SK-N-SH (cell line): ENCODE measurements around the gene CACNA1D. TPM values are rescaled to one million over a fixed set of nuclear protein-coding genes. Genes with fewer than 3 reads are reported as not detected.
A peak's percentile ranks its signal among the peaks of the same experiment; 100 is the strongest.

Experiments used
- CTCF ChIA-PET: fragments of 300-600, 350-600 bp; formaldehyde crosslinking; extraction: SDS; loops from one replicate; lab custom pipeline; 2021; lab: Yijun Ruan, JAX
- POLR2A ChIA-PET: fragments of 350-600 bp; sonication (Branson Sonifier 250); formaldehyde crosslinking; extraction: SDS; loops from one replicate; lab custom pipeline; 2020; ENCODE audit warnings: antibody characterized with exemption, inconsistent platforms; lab: Yijun Ruan, JAX
- DNase-seq: peaks from one replicate; pipeline ENCODE4 v3.0.0; 2012
- H2AFZ ChIP-seq: fragments of 200-600 bp; sonication (generic); 2 replicates; pipeline ENCODE4 v1.8.1; 2016; ENCODE audit warnings: antibody characterized with exemption, mild to moderate bottlenecking, low read depth
- H3F3A ChIP-seq: fragments of 200-600 bp; sonication (generic); replicated peaks from 2 replicates; pipeline ENCODE3; 2016; ENCODE audit warnings: antibody characterized with exemption, mild to moderate bottlenecking; ENCODE audit not compliant: insufficient read depth
- H3K27ac ChIP-seq, 2 experiments: fragments of 200-500 bp in 1 of 2; fragments of 200-600 bp in 1 of 2; sonication (Bioruptor generic) in 1 of 2; sonication (generic), shearing (Covaris generic) in 1 of 2; 2 replicates each; pipeline versions ENCODE4 v1.5.1 to v1.6.1; 2014 to 2016; ENCODE audit warnings: low read depth in 2 of 2, inconsistent platforms in 1 of 2, low read length in 1 of 2, mild to moderate bottlenecking in 1 of 2, mixed read lengths in 1 of 2
- H3K27me3 ChIP-seq: fragments of 200-600 bp; sonication (generic), shearing (Covaris generic); 2 replicates; pipeline ENCODE4 v1.6.1; 2016; ENCODE audit warnings: mixed run types; ENCODE audit not compliant: insufficient read depth
- H3K36me3 ChIP-seq, 2 experiments: fragments of 200-500 bp in 1 of 2; fragments of 200-600 bp in 1 of 2; sonication (Bioruptor generic) in 1 of 2; sonication (generic) in 1 of 2; replicated peaks in 1 of 2; 2 replicates each; pipeline versions ENCODE3 to v1.5.1; 2014 to 2016; ENCODE audit warnings: low read length in 1 of 2, mild to moderate bottlenecking in 1 of 2; ENCODE audit not compliant: insufficient read depth in 2 of 2, control insufficient read depth in 1 of 2
- H3K4me1 ChIP-seq, 2 experiments: fragments of 200-500 bp in 1 of 2; fragments of 200-600 bp in 1 of 2; sonication (Bioruptor generic) in 1 of 2; sonication (generic), shearing (Covaris generic) in 1 of 2; 2 replicates each; pipeline versions ENCODE4 v1.5.1 to v1.6.1; 2014 to 2016; ENCODE audit warnings: low read depth in 1 of 2, low read length in 1 of 2, mixed run types in 1 of 2; ENCODE audit not compliant: insufficient read depth in 2 of 2, control insufficient read depth in 1 of 2
- H3K4me2 ChIP-seq: fragments of 200-600 bp; sonication (generic), shearing (Covaris generic); 2 replicates; pipeline ENCODE4 v1.6.1; 2017; ENCODE audit warnings: mixed run types
- H3K4me3 ChIP-seq, 2 experiments: fragments of 200-500 bp in 1 of 2; fragments of 200-600 bp in 1 of 2; sonication (Bioruptor generic) in 1 of 2; sonication (generic), shearing (Covaris generic) in 1 of 2; 2 replicates each; pipeline versions ENCODE4 v1.5.1 to v1.8.1; 2014 to 2016; ENCODE audit warnings: low read depth in 2 of 2, inconsistent platforms in 1 of 2, low read length in 1 of 2, mild to moderate bottlenecking in 1 of 2, mixed read lengths in 1 of 2, moderate library complexity in 1 of 2
- H3K79me2 ChIP-seq: fragments of 200-600 bp; sonication (generic); 2 replicates; pipeline ENCODE4 v1.8.1; 2017; ENCODE audit warnings: mild to moderate bottlenecking; ENCODE audit not compliant: insufficient read depth
- H3K9ac ChIP-seq: fragments of 200-600 bp; sonication (generic); 2 replicates; pipeline ENCODE4 v1.6.1; 2017; ENCODE audit warnings: mixed run types
- H3K9me2 ChIP-seq: fragments of 200-600 bp; sonication (generic); 2 replicates; pipeline ENCODE4 v1.6.1; 2017; ENCODE audit warnings: mixed run types
- H3K9me3 ChIP-seq: fragments of 200-600 bp; sonication (generic); 2 replicates; pipeline ENCODE4 v1.6.1; 2017; ENCODE audit warnings: mixed run types, mild to moderate bottlenecking, moderate library complexity
- H4K20me1 ChIP-seq: fragments of 200-600 bp; sonication (generic); 2 replicates; pipeline ENCODE4 v1.6.1; 2017; ENCODE audit warnings: mild to moderate bottlenecking, mixed run types; ENCODE audit not compliant: insufficient read depth
- CHD2 ChIP-seq: fragments of 150-350 bp; IDR thresholded peaks from 2 replicates; pipeline ENCODE4 v1.6.1; 2018; ENCODE audit warnings: low read length; ENCODE audit not compliant: partially characterized antibody
- CTCF ChIP-seq: fragments of 200-600 bp; sonication (generic); IDR thresholded peaks from 2 replicates; pipeline ENCODE4 v1.6.1; 2017; ENCODE audit warnings: antibody characterized with exemption, mild to moderate bottlenecking, moderate library complexity
- ELF1 ChIP-seq: IDR thresholded peaks from 2 replicates; pipeline ENCODE4 v1.4.0; 2012
- EZH2phosphoT487 ChIP-seq: fragments of 200-600 bp; sonication (generic); IDR thresholded peaks from 2 replicates; pipeline ENCODE4 v1.6.1; 2017; ENCODE audit warnings: low read depth, mixed run types, mild to moderate bottlenecking, antibody characterized with exemption, moderate library complexity, borderline replicate concordance
- FOXJ3 ChIP-seq: sonication (generic); formaldehyde crosslinking; IDR thresholded peaks from 2 replicates; pipeline ENCODE4 v1.5.1; 2020; ENCODE audit warnings: mild to moderate bottlenecking, missing genetic modification reagents
- GATA2 ChIP-seq: sonication (generic); formaldehyde crosslinking; IDR thresholded peaks from 2 replicates; pipeline ENCODE4 v1.5.0; 2020; ENCODE audit warnings: mild to moderate bottlenecking, missing genetic modification reagents
- JUND ChIP-seq: IDR thresholded peaks from 2 replicates; pipeline ENCODE4 v1.4.0; 2012
- MAX ChIP-seq: IDR thresholded peaks from 2 replicates; pipeline ENCODE4 v1.4.0; 2012; ENCODE audit warnings: low read depth
- MEF2A ChIP-seq: IDR thresholded peaks from 2 replicates; pipeline ENCODE4 v1.4.0; 2012; ENCODE audit warnings: low read depth, borderline replicate concordance
- NFIC ChIP-seq: IDR thresholded peaks from 2 replicates; pipeline ENCODE4 v1.4.0; 2012; ENCODE audit warnings: borderline replicate concordance
- NRF1 ChIP-seq: IDR thresholded peaks from 2 replicates; pipeline ENCODE4 v1.6.1; 2012; ENCODE audit warnings: low read depth, mild to moderate bottlenecking, low read length
- PBX3 ChIP-seq: IDR thresholded peaks from 2 replicates; pipeline ENCODE4; 2012
- POLR2AphosphoS5 ChIP-seq: IDR thresholded peaks from 2 replicates; pipeline ENCODE4 v1.6.1; 2012; ENCODE audit warnings: low read depth, low read length
- RFX5 ChIP-seq: IDR thresholded peaks from 2 replicates; pipeline ENCODE4 v1.6.1; 2012; ENCODE audit warnings: mild to moderate bottlenecking, improper control_type of control experiment, low read length
- RXRA ChIP-seq: IDR thresholded peaks from 2 replicates; pipeline ENCODE4 v1.4.0; 2012; ENCODE audit warnings: low read depth, mild to moderate bottlenecking, borderline replicate concordance
- TCF12 ChIP-seq: IDR thresholded peaks from 2 replicates; pipeline ENCODE4 v1.4.0; 2012
- YY1 ChIP-seq: IDR thresholded peaks from 2 replicates; pipeline ENCODE4 v1.4.0; 2012; ENCODE audit warnings: low read depth, mild to moderate bottlenecking
- WGBS: methylation state at CpG from one replicate; pipeline ENCODE4 v1.1.6; 2017; ENCODE audit warnings: low lambda C conversion rate; 5-methylcytosine and 5-hydroxymethylcytosine counted together
- polyA plus RNA-seq, 3 experiments: library from polyadenylated mRNA; depleted of rRNA; stranded (reverse); fragments of >200 nt; gene quantifications; 2 replicates each; pipeline ENCODE4 v1.2.3, GENCODE V29; 2012

Gene CACNA1D
- polyA plus RNA-seq, 1 of the 3 experiments (the other 2 are of a cell fraction) = 0.12 TPM

GRCh38 chr3:53795176-53795575 is 300.8 kb downstream of the CACNA1D start:
- POLR2A ChIA-PET = no interaction called here

More at GRCh38 chr3:53795176-53795575, 300.8 kb downstream of the CACNA1D start:
- H3F3A ChIP-seq = no peaks in the 10 kb centered on the region
- no peaks in the 10 kb centered on the region for H3K27me3 ChIP-seq
- H3K79me2 ChIP-seq = no peaks in the 10 kb centered on the region
- no peak for DNase-seq
- CTCF ChIA-PET = no interaction called here
- no peak overlapping the region for H3K4me3 ChIP-seq
- WGBS = 34% methylated on average over 3 of the region's 3 CpGs
- no peak overlapping the region for H3K4me2 ChIP-seq
- H3K4me1 ChIP-seq = peaks cover 0 to 33% of the 10 kb centered on the region in 2 experiments; a peak in 2 of 4 replicates
- no peak overlapping the region for H2AFZ ChIP-seq
- H3K9ac ChIP-seq = no peak overlapping the region
- H3K36me3 ChIP-seq = no peaks in the 10 kb centered on the region
- H4K20me1 ChIP-seq = no peaks in the 10 kb centered on the region
- H3K9me2 ChIP-seq = no peaks in the 10 kb centered on the region
- no peaks in the 10 kb centered on the region for H3K9me3 ChIP-seq
- TF ChIP-seq GATA2 (no peak), POLR2AphosphoS5 (no peak), RFX5 (no peak), RXRA (no peak), NRF1 (no peak), MAX (no peak), CTCF (no peak), MEF2A (no peak), CHD2 (no peak), NFIC (no peak), TCF12 (no peak), EZH2phosphoT487 (no peak), FOXJ3 (CRISPR knock-in tag) (no peak), PBX3 (no peak), JUND (no peak), ELF1 (no peak), YY1 (no peak)
- TF ChIP-seq, all 33 proteins: peak for 0
- peak overlapping the region in 1 of 2 experiments; percentile 90; a peak in 2 of 4 replicates for H3K27ac ChIP-seq
